GM19463 (cell line): ENCODE data around the gene CTR9.
A peak's percentile ranks its signal among the peaks of the same experiment; 100 is the strongest.

ENCODE experiments used
- ATAC-seq: cut with Tn5 transposase; IDR thresholded peaks from one replicate; pipeline ENCODE4 v1.9.1; 2021; ENCODE audit warnings: mild to moderate bottlenecking, moderate library complexity; ENCODE audit not compliant: unreplicated experiment

CTR9 gene

DNA sequence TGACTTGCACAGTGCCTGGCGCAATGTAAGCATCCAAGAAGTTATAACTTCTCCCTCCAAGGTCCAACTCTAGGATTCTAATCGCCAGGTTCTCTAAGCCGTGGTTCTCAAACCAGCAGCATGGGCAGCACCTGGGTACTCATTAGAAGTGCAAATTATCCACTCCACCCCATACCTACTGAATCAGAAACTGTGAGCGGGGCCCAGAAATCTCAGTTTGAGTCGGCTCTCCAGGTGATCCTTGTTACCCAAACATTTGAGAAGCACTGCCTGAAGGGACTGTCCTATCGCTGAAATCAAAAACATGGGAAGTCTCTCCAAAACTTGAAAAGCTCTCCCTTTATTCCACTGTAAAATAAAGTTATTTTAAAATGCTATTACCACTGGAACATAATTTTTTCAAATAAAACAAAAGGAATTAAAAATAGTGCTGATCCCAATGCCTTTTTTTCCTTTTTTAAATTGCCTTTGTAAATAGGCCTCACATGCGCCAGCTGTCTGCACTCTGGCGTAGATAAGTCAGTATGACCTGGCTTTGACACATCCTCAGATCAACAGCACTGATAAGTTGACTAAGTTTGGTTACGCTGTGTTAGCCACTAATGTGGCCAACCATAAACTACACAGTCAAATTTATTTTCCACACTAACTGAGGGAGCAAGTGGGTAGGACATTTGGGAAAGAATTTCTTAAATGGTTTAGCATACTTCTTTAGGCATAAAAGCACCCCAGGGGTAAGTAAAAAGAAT, 8.4 kb upstream of the CTR9 start:
- ATAC-seq = no peak

DNA sequence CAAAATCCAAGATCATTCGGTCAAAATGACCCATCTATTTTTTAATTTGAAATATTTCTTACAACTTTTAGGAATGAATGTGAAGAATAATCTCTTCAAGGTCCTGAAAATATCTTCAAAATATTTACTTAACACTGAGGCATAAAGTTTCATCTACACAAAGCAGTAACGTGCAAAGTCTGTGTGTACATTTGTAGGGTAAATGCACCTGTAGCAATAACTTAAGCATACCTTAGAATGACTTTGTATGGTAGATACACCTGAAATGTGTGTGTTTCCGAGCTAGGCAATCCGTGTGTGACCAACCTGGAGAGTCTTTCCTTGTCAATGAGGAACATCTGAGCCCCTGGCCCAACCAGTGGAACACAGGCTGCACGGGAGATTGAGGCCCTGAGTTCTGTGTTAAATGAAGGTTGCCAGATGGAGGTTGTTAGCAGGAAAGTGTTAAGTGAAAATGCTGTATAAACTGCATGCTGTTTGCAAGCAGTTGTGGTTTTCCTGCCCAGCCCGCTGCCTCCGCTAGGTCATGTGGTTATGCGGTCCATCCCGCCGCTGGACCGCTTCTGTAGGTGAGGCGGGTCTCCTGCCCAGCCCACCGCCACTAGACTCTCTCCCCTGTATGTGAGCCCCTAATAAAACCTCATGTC, 7.6 kb upstream of the CTR9 start:
- no peak for ATAC-seq

DNA sequence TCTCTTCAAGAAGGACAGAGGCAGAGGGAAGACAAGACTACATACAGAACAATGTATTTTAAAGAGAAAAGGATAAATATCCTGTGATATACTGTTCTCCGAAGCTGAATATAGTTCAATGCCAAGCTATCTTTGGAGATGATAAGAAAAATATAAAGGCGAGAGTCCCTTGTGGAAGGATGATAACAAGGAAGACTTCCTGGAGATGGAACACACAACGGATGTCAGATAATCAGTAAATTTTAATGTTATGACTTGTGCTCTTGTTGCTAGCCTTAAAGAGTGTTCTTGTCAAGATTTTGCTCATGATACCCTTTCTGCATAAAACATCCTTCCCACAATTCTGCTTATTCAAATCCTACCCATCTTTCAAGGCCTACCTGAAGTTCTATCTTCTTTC, 6.8 kb upstream of the CTR9 start:
- no peak for ATAC-seq

DNA sequence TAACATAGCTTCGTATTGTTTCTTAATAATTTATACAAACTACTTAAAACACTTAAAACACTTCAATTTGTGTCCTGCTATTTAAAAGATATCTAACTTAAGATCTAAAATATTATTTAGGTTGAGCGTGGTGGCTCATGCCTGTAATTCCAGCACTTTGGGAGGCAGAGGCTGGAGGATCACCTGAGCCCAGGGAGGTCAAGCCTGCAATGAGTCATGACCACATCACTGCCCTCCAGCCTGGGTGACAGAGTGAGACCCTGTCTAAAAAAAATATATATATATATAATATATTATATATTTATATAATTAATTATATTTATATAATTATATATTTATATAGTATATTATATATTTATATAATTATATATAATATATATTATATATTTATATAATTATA, 4.2 kb upstream of the CTR9 start:
- ATAC-seq = no peak

DNA sequence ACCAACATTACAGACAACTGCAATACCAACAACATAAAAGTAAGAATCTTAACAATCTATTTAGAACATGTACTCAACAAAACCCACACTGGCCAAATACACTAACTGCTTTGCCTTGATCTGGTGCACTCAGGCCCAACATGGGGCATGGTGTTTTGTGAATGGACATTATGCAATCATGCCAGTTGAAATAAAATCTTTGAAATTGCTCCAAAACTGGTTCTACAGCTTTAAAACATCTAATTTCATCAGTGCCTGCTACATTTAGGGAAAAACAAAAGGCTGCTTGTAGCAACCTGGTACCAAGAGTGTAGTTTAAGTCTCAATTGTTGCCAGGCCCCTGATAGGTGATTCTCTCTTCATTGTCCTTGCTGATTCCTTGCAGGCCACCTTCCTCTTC, 3.3 kb upstream of the CTR9 start:
- no peak for ATAC-seq

DNA sequence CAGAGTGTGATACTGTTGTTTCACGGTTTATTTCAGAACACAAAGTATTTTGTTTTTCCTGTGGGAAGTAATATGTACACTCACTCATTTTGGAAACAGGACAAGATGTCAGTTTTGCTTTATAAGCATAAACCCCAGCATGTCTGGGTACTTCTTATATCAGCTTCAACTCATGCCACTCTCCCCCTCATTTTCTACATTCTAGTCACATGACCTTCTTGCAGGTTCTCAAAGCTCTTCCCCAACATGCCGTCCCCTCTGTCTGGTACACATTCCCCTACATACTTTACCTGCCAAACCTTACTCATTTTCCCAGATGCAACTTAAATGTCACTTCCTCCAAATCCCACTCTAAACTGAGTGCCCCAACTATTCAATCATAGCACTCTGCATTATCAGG, 1.6 kb upstream of the CTR9 start:
- no peak for ATAC-seq

DNA sequence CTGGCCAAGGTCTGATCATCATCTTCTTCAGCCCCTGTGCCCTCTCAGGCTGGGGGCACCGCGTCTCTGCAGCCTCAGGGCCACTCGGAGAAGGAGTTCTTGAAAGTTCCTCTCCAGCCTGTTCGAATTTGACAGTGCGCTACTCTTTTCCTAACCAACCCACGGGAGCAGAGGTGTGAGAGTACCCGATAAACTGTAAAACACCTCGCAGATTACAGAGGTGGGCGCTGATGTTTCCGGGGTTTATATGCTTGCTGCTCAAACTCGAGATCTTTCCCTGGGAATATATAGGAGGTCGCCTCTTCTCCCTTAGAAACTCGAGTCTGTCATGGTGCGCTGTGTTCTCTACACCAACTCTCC, 515 bp downstream of the CTR9 start:
- peak; percentile 7 for ATAC-seq

DNA sequence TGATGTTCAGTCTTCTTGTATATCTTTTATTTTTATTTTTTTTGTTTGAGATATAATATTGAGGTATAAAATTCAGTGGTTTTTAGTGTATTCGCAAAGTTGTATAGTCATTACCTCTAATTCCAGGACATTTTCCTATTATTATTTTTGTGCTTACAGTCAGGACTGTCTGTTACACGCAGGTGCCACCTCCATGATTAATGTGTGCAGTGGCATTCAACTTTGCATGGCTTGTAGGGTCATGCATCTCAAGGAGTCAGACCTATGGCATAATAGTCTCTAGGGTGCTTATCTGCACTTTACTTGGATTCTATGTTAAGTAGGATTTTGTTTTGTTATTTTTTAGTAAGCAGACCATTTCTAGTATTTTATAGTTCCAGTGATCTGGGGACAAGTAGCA, 1.0 kb downstream of the CTR9 start:
- no peak for ATAC-seq

DNA sequence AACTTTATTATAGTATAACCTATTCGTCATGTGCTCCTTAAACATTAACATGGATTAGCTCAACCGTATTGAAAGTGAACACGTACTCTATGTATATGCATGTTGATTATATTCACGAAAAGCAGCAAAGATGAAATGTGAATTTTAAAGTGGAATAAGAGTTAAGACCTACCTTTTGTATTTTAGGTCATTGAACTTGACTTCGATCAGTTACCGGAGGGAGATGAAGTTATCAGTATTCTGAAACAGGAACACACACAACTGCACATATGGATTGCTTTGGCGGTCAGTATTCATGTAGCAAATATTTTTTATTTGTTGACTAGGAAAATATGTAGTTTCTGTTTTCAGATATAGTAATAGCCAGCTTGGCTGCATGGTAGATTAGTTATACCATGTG, 1.4 kb downstream of the CTR9 start:
- no peak for ATAC-seq

DNA sequence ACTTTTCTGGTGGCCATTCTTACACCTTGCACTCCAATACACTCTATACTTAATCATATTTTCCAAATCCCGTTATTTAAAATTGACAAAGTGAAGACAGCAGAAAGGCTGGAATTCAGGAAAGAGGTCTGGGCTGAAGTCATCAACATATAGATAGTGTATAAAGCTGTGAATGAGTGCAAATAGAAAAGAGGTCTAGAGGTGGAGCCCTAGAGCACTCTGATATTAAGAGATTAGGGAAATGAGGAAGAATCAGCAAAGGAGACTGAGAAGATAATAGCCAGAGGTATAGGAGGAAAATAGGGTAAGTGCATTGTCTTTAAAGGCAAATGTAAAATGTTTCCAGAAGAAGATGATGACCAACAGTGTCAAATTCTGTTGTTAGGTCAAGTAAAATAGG, 7.9 kb downstream of the CTR9 start:
- ATAC-seq = no peak

DNA sequence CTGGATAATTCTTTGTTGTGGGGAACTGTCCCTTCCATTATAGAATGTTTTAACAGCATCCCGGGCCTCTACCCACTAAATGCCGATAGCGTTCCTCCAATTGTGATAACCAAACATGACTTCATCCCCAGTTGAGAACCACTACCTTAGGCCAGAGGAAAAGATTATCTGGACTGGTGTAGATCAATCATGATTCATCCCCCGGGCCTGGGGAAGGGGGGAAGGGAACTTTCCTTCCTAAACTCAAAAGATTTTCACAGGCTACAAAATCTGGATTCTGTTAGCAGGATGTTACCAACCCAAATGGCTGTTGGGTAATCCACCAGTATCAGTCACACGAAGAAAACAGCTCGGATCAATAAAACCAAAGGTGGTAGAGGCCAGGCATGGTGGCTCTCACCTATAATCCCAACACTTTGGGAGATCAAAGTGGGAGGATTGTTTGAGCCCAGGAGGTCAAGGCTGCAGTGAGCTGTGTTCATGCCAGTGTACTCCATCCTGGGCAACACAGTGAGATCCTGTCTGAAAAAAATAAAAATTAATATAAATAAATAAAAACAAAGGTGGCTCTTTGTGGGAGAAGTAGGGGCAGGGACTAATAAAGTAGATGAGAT, 10.1 kb downstream of the CTR9 start:
- ATAC-seq = no peak

DNA sequence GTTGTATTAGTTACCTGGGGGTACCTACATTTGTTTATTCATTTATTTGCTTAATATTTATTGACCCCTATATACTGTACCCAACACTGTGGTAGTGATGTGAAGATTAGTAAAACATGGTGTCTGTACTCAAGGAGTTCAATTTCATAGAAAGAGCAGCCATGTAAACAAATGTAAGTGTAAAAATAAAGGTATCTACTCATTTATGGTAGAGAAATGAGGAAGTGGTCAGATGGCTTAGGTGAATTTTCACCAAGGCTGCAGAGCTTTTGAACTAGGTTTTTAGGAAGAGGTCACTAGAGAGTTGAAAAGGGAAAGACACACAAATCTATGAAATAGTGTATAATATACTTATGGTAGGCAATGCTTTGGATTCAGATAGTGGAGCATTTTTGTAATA, 11.1 kb downstream of the CTR9 start:
- peak; percentile 75 for ATAC-seq

DNA sequence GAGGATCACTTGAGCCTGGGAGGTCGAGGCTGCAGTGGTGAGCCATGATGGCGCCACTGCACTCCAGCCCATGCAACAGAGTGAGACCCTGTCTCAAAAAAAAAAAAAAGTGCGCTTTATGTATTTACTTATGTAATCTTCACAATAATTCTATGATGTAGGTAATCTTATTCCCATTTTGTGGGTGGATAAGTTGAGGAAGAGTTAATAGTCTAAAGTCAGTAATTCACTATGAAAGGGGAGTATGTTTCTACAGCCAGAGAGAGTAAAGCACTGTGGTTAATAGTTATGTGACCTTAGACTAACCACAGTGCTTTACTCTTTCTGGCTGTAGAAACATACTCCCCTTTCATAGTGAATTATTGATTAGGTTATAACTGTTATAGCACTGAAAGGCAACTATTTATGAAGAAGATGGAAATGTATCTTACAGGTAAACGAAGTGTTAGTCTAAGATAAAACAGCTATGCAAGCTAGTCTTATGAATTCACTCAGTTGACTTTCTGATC, 11.9 kb downstream of the CTR9 start:
- ATAC-seq = peak; percentile 61

DNA sequence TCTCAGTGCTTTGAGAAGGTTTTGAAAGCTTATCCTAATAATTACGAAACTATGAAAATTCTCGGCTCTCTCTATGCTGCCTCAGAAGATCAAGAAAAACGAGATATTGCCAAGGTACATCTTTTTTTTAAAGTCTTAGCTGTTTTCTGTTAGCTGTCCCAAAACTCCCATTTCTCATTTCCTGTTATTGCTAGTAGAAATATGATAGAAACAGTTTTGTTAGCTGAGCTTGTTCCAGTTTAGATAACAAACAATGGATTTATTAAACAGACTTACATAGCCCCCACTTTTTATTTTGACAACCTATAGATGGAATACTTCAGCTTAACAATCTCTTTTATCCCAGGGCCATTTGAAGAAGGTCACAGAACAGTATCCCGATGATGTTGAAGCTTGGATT, 12.7 kb downstream of the CTR9 start:
- no peak for ATAC-seq

DNA sequence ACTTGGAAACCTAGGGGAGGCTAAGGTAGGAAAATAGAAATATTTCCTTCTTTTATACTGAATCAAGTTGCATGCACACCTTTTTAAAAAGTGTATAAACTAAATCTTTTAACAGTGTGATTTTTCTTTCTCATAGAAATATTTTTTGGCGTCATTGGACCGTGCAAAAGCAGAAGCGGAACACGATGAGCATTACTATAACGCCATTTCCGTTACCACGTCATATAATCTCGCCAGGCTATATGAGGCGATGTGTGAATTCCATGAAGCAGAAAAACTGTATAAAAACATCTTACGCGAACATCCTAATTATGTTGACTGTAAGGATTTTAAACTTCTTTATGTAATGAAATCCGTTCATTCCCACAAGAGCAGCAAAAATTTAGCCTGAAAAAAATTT, 13.4 kb downstream of the CTR9 start:
- no peak for ATAC-seq

DNA sequence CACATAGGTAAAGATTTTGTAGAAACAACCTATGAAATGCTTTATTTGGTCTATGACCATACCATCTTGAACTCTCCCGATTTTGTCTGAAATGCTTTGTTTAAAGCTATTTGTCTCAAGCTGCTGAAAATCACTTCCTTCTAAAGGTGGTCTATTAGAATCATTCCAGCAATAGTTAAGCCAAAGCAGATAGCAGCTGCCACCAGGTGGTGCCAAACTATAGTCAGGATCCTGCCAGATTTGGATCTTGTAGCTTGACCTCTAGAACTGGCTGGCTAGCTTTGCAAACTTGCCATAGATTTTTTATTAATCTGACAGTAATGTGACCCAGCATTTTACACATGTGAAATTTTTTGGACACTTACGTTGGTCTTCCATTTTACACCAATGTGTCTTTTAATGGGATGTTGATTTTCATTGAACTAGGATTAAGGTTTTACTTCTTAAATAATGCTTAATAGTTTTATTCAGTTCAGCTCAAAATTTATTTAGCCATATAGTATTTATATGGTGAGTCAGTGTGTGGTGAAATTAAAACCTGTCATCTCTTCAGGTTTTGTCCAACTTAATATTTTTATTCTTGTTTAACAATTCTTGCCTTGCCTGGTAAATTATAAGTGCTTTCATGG, 19.7 kb downstream of the CTR9 start:
- no peak for ATAC-seq

DNA sequence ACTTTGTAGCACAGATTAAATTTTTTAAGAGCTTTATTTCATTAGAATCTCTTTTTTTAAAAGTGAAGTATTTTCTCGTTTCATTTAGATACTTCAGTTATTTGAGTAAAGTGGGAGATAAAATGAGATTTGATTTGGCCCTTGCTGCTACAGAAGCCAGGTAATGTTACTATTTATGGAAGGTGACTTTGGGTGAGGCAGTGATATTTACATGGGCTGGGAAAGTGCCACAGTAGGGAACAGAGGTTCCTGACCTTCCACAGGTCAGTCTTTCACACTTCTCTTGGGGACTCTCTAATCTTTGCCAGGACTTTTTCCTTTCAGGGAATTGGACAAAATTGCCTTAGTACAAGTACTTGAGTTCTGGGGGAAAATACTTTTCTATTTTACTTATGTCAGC, 20.4 kb downstream of the CTR9 start:
- no peak for ATAC-seq

DNA sequence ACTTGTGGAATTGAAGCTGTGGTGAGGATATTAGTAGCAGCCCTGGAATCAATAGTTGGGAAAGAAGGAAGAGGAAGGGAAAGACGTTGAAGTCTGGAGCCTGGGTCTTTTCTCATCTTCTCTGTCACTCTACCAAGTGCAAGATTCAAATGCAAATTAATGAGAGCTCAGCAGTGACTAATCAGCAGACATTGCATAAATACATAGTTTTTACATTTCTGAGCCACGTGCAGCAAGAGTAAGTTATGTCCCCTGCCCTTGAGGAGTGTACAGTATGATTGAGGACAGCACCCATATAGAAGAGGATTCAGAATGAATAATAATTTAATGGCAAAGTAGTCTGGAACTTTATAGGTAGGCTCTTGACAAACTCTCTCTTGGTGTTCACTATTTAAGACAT, 23.8 kb downstream of the CTR9 start:
- ATAC-seq = no peak

DNA sequence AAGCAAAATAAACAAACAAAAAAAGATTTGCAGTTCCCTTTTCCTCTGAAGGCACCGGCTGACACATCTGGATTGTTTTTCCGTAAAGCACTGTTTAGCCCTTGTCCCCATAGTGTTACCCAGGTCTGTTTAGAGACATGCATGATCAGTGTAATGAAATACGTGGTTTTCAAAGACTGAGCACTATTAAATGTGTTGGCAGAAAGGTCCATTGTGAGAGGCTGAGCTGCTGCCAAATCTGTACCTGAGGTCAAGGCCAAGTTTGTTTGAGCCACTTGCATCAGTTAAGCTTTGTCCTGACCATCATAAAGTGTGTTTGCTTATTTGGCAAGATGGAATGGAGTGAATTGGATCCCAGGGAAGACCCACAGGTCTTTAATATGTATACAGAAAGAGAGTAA, 26.3 kb downstream of the CTR9 start:
- no peak for ATAC-seq

DNA sequence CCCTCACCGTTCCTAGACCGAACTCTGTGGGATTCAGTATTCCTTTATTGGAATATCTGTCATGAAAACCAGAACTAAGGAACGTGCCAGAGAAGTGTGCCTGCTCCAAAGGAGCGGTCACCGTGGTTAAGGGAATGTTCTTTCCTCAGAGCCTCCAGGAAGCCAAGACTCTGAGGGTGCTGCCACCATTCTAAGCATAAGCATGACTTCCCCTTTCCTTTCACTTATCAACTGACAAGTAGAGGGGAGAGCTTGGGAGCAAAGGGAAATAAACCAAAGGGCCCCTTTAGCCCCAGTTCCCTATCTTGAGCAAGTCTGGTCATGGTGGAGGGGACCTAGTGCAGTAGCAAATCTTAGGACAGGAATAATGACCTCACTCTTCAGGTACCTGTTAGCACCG, 26.8 kb downstream of the CTR9 start:
- ATAC-seq = no peak

DNA sequence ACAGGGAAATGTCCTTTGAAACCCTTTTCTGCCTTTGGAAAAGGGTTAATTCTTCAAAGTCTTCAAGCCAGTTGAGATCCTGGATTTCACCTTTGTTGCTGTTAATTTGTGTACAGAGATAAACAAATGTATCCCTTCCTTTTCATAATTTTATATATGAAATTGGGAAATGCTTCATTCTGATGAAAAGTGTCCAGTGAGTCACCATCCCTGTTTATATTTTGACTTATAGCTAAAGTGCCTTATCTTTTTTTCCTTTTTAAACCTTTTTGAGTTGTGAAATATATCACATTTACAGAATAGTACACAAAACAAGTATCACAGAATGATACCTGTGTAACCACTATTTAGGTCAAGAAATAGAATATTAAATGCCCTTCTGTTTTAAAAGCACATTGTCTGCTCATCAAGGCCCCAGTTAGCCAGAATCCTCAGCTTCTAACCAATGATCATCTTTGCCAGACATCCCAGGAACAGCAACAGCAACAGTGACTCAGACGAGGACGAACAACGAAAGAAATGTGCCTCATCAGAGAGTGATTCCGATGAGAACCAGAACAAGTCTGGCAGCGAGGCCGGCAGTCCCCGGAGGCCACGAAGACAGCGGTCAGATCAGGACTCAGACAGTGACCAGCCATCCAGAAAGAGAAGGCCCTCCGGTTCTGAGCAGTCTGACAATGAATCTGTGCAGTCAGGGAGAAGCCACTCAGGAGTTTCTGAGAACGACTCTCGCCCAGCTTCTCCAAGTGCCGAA, 27.3 kb downstream of the CTR9 start:
- ATAC-seq = no peak
